WTC11 (cell line): Measurements from ENCODE around the gene PNPO. TPM values are rescaled to one million over a fixed set of nuclear protein-coding genes. Genes with fewer than 3 reads are reported as not detected.

Experiments
- ATAC-seq: fragments of 200-7000 bp; cut with Tn5 transposase; 2 replicates; pipeline ENCODE4 v1.10.0; 2021; ENCODE audit warnings: mild to moderate bottlenecking, moderate library complexity
- CTCF ChIA-PET: fragments of 300-600 bp; sonication (Branson Sonifier 250); formaldehyde crosslinking; loops from one replicate; lab custom pipeline; 2021; ENCODE audit warnings: antibody characterized with exemption; lab: Charles Lee
- POLR2A ChIA-PET: fragments of 350-600 bp; sonication (Branson Sonifier 250); formaldehyde crosslinking; loops from one replicate; lab custom pipeline; 2021; ENCODE audit warnings: antibody characterized with exemption; lab: Charles Lee
- DNase-seq: peaks from one replicate; pipeline ENCODE4 v3.0.0; 2021; ENCODE audit warnings: low spot score
- H3K27ac Mint-ChIP-seq: 2 replicates; pipeline ENCODE4 v1.8.0; 2021; ENCODE audit warnings: mixed read lengths
- H3K27me3 Mint-ChIP-seq: 2 replicates; pipeline ENCODE4 v1.8.0; 2021; ENCODE audit warnings: low read depth, mild to moderate bottlenecking, moderate library complexity, mixed read lengths
- H3K36me3 Mint-ChIP-seq: 2 replicates; pipeline ENCODE4 v1.8.0; 2021; ENCODE audit warnings: mixed read lengths
- H3K4me1 Mint-ChIP-seq: 2 replicates; pipeline ENCODE4 v1.8.0; 2022; ENCODE audit warnings: mixed read lengths
- H3K4me3 Mint-ChIP-seq: 2 replicates; pipeline ENCODE4 v1.8.0; 2021; ENCODE audit warnings: mild to moderate bottlenecking, moderate library complexity, mixed read lengths
- H3K9me3 Mint-ChIP-seq: 2 replicates; pipeline ENCODE4 v1.8.0; 2021; ENCODE audit warnings: mixed read lengths
- CBFB ChIP-seq: sonication (generic); formaldehyde crosslinking; IDR thresholded peaks from 2 replicates; pipeline ENCODE4 v1.8.1; 2022; ENCODE audit warnings: mild to moderate bottlenecking, low read depth, missing genetic modification reagents
- CTCF ChIP-seq: fragments of 200-600 bp; IDR thresholded peaks from 2 replicates; pipeline ENCODE4 v1.8.0; 2022; ENCODE audit warnings: antibody characterized with exemption
- KAT7 ChIP-seq: sonication (generic); formaldehyde crosslinking; IDR thresholded peaks from 2 replicates; pipeline ENCODE4 v1.8.1; 2023; ENCODE audit warnings: missing genetic modification reagents, mild to moderate bottlenecking, borderline replicate concordance
- NR3C1 ChIP-seq: sonication (generic); formaldehyde crosslinking; conservative IDR thresholded peaks from 2 replicates; pipeline ENCODE4 v1.8.1; 2023; ENCODE audit warnings: low read depth, mild to moderate bottlenecking, missing genetic modification reagents
- OVOL2 ChIP-seq: fragments of 250-450 bp; sonication (Bioruptor Pico); IDR thresholded peaks from 2 replicates; pipeline ENCODE4 v1.9.0; 2021; ENCODE audit warnings: mild to moderate bottlenecking, borderline replicate concordance
- SP1 ChIP-seq: sonication (generic); formaldehyde crosslinking; conservative IDR thresholded peaks from 2 replicates; pipeline ENCODE4 v1.8.1; 2022; ENCODE audit warnings: missing genetic modification reagents
- TEAD4 ChIP-seq: sonication (generic); formaldehyde crosslinking; IDR thresholded peaks from 2 replicates; pipeline ENCODE4 v1.8.0; 2022; ENCODE audit warnings: mild to moderate bottlenecking, missing genetic modification reagents
- ZNF317 ChIP-seq: sonication (generic); formaldehyde crosslinking; IDR thresholded peaks from 2 replicates; pipeline ENCODE4 v1.8.1; 2023; ENCODE audit warnings: low read depth, mild to moderate bottlenecking, moderate library complexity, missing genetic modification reagents, borderline replicate concordance
- ZNF396 ChIP-seq: fragments of 250-450 bp; sonication (Bioruptor Pico); IDR thresholded peaks from 2 replicates; pipeline ENCODE4 v1.8.0; 2021; ENCODE audit warnings: mild to moderate bottlenecking, moderate library complexity, borderline replicate concordance
- ZSCAN18 ChIP-seq: fragments of 250-450 bp; sonication (Bioruptor Pico); IDR thresholded peaks from 2 replicates; pipeline ENCODE4 v2.1.2; 2022; ENCODE audit warnings: mild to moderate bottlenecking, moderate library complexity
- total RNA-seq: library from RNA; stranded (reverse); gene quantifications from 3 replicates; pipeline ENCODE4 v1.2.3, GENCODE V29; 2021

Gene PNPO
- total RNA-seq, 1 experiment from 2014 or later: 12.2 TPM

GRCh38 chr17:47973541-47973940, 32.2 kb downstream of the PNPO start:
- POLR2A ChIA-PET: no interaction called here
- TF ChIP-seq SP1: no peak
- no peak for TF ChIP-seq OVOL2 (CRISPR knock-in tag)
- no peak for TF ChIP-seq ZSCAN18 (CRISPR knock-in tag)
- TF ChIP-seq ZNF317: no peak
- no peak for TF ChIP-seq TEAD4
- TF ChIP-seq, all 79 proteins: peak for 0
- peaks cover 31% of the 10 kb centered on the region for H3K36me3 Mint-ChIP-seq
- DNase-seq (no peak), ATAC-seq (no peak)
- H3K9me3 Mint-ChIP-seq: no peaks in the 10 kb centered on the region
- H3K4me1 Mint-ChIP-seq: peaks cover 14% of the 10 kb centered on the region
- H3K27ac Mint-ChIP-seq: no peak overlapping the region
- CTCF ChIA-PET: interaction anchor here (1.1 to 7.3 kb wide), 2 partner anchors 27 to 42 kb away, joined by 5 to 242 read pairs; no protein-coding TSS in a partner anchor
- no peak overlapping the region for H3K4me3 Mint-ChIP-seq
- H3K27me3 Mint-ChIP-seq: peaks cover 10% of the 10 kb centered on the region

- CTCF ChIA-PET: interaction anchor here (0.8 to 7.3 kb wide), 6 partner anchors 17 to 50 kb away, joined by 3 to 242 read pairs (median 4); partner anchors contain the start of genes PNPO and PRR15L
- 0 out of 2 replicates have a peak overlapping the region, but pooled peaks have one; percentile 3 for H3K27ac Mint-ChIP-seq
These were observed 33.9 kb downstream of the PNPO start for GRCh38 chr17:47975189-47975822.

GRCh38 chr17:47975823-47976205, 34.4 kb downstream of the PNPO start:
- CTCF ChIA-PET: interaction anchor here (0.8 to 7.3 kb wide), 6 partner anchors 17 to 49 kb away, joined by 3 to 242 read pairs (median 4); partner anchors contain the start of genes PNPO and PRR15L
- Mint-ChIP-seq H3K27me3 (no peaks in the 10 kb centered on the region), H3K27ac (0 out of 2 replicates have a peak overlapping the region, but pooled peaks have one; percentile 3), H3K4me3 (no peak overlapping the region), H3K36me3 (peaks cover 50% of the 10 kb centered on the region), H3K9me3 (no peaks in the 10 kb centered on the region), H3K4me1 (peaks cover 9% of the 10 kb centered on the region)
- ATAC-seq (no peak), DNase-seq (no peak)
- POLR2A ChIA-PET: no interaction called here
- no peak for TF ChIP-seq CBFB
- TF ChIP-seq NR3C1 (CRISPR knock-in tag): no peak
- TF ChIP-seq, all 79 proteins: peak for 0

More at GRCh38 chr17:47975189-47975822, 33.9 kb downstream of the PNPO start:
- TF ChIP-seq KAT7 (CRISPR knock-in tag) (no peak), CTCF (peak; percentile 23; the same call in 1 of the 2 replicates)
- ATAC-seq (peak; percentile 3; the same call in 1 of the 2 replicates), DNase-seq (peak; percentile 64)
- Mint-ChIP-seq H3K27me3 (peaks cover 2% of the 10 kb centered on the region), H3K36me3 (peaks cover 45% of the 10 kb centered on the region), H3K4me1 (peaks cover 12% of the 10 kb centered on the region), H3K4me3 (no peak overlapping the region), H3K9me3 (no peaks in the 10 kb centered on the region)
- POLR2A ChIA-PET: no interaction called here

- no peaks in the 10 kb centered on the region for H3K9me3 Mint-ChIP-seq
- no peaks in the 10 kb centered on the region for H3K27me3 Mint-ChIP-seq
- TF ChIP-seq CTCF: peak; percentile 78; the same call in 1 of the 2 replicates
- no peak for TF ChIP-seq ZNF396 (CRISPR knock-in tag)
- DNase-seq (peak; percentile 87), ATAC-seq (peak; percentile 94)
- no peaks in the 10 kb centered on the region for H3K4me1 Mint-ChIP-seq
- peaks cover 55% of the 10 kb centered on the region for H3K36me3 Mint-ChIP-seq
- H3K4me3 Mint-ChIP-seq: no peak overlapping the region
- POLR2A ChIA-PET: interaction anchor here (1.2 kb wide), 1 partner anchor 36 kb away, joined by 3 read pairs; no protein-coding TSS in a partner anchor
- H3K27ac Mint-ChIP-seq: no peak overlapping the region
- CTCF ChIA-PET: interaction anchor here (0.7 to 7.3 kb wide), 25 partner anchors 8 to 168 kb away, joined by 3 to 242 read pairs (median 7); partner anchors contain the start of genes CDK5RAP3, NFE2L1, OSBPL7 and PNPO
These were observed 37.0 kb downstream of the PNPO start for GRCh38 chr17:47978324-47978723.
